ENCODE measurements around the gene TNFAIP3.

TNFAIP3 gene

DNA sequence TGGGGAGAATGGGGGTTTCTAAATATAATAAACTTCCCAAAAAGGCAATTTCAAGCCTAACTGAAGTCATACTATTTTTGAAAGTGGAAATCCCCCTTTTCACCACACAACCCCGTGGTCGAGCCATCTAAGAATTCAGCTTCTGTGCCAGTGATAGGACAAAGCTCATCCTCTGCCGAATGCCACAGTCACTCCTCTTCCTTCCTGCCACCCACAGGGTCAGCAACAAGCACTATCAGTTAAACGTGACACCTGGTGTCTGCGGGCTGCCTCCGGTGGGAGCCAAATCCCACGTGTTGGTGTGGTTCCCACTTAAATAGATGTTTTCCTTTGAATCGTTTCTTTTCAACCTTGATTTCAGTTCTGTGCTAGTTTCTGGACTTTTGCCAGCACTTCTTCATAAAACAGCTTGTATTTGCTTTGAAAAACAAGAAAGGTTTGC lies 60.7 kb downstream of the TNFAIP3 start:
- no peak for DNase-seq

DNA sequence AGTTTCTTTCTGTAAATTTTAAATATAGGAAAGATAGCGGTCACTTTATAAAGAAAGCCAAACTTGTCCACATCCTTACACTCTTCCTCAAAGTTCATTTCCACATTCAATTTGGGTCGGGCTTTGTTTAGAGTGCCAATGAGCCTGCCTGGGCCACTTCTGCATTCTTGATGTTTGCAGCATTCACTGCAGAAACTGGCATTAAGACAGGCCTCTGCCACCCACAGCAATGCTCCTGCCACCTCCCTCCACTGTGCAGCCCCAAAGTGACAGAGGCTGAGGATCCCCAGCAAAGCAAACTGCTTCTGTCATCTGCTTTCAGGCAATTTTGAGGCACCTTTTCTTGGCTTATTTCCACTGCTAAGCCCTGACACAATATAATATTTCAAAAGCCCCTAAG lies 61.2 kb downstream of the TNFAIP3 start:
- no peak for DNase-seq

DNA sequence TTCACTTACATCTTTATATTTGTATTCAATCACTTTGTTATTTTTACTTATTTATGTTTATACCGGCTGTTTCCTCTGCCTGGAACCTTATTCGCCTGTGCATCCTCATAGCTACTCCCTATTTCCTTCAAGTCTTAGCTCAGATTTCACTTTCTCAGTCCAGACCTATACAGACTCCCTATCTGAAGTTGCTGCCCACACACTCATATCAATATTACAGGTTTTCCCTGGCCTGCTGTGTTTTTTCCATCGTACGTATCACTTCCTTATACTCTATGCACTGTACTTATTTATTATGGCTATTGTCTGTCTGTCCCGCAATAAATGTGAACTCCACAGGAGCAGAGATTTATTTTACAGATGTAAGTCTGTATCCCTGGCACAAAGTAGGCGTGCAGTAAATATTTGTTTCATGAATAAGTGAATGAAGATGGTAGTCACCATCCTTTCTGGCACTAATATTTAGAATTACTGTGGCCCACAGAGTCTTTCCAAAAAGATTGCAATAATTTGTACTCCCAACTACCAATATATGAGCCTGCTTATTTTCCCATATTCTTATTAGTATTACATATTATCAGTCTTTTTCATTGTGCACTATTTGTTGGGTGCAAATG lies 64.9 kb downstream of the TNFAIP3 start:
- no peak for DNase-seq
